ENCODE measurements around the gene JMJD1C.

GRCh38 chr10:63260860-63261251, 204.9 kb downstream of the JMJD1C start:
- TF ChIP-seq POLR2A (IDR thresholded peaks at IDR 0.05) (no peak), CTCF (IDR thresholded peaks at IDR 0.05) (no peak)

Measured in adrenal gland (tissue), 5 donors.